B cell (primary cell): ENCODE results near the gene CERK. TPM values are rescaled to one million over a fixed set of nuclear protein-coding genes. Genes with fewer than 3 reads are reported as not detected.

Experiments used
- ATAC-seq: fragments of 200-7000 bp; cut with Tn5 transposase; one replicate; pipeline ENCODE4 v1.10.0; 2021; ENCODE audit warnings: low read depth, mild to moderate bottlenecking, moderate number of reproducible peaks, moderate library complexity
- CTCF ChIA-PET: fragments of 350-600 bp; sonication (Branson Sonifier 250); formaldehyde crosslinking; loops from one replicate; lab custom pipeline; 2021; ENCODE audit warnings: antibody characterized with exemption, inconsistent platforms; lab: Charles Lee
- POLR2A ChIA-PET: fragments of 350-600 bp; sonication (Branson Sonifier 250); formaldehyde crosslinking; loops from one replicate; lab custom pipeline; 2021; ENCODE audit warnings: antibody characterized with exemption; lab: Charles Lee
- DNase-seq: peaks from one replicate; pipeline ENCODE4 v3.0.0; 2013
- H2AFZ ChIP-seq: 2 replicates; pipeline ENCODE4 v1.6.1; 2012; ENCODE audit warnings: mild to moderate bottlenecking, low read depth, low read length; ENCODE audit not compliant: insufficient read depth, poor library complexity, severe bottlenecking
- H3K27ac ChIP-seq, 2 donors: 1 replicate in 1 of 2; 2 replicates in 1 of 2; pipeline ENCODE4 v1.5.1; 2012 to 2013; ENCODE audit warnings: low read length in 2 of 2, mild to moderate bottlenecking in 2 of 2, moderate library complexity in 1 of 2
- H3K27me3 ChIP-seq, 4 experiments: fragments of 200-600 bp in 1 of 4; sonication (generic) in 1 of 4; replicated peaks in 1 of 4; 1 replicate in 2 of 4; 2 replicates in 2 of 4; pipeline versions ENCODE4 v1.6.1 to v1.7.0; 2013 to 2016; ENCODE audit warnings: low read length in 3 of 4, mild to moderate bottlenecking in 2 of 4, mixed read lengths in 1 of 4, moderate library complexity in 1 of 4; ENCODE audit not compliant: insufficient read depth in 4 of 4, control insufficient read depth in 3 of 4; ENCODE audit errors: control extremely low read depth in 1 of 4
- H3K36me3 ChIP-seq, 2 experiments: replicated peaks in 1 of 2; 1 replicate in 1 of 2; 2 replicates in 1 of 2; pipeline versions ENCODE4 v1.6.1 to v1.7.1; 2013; ENCODE audit warnings: low read length in 1 of 2; ENCODE audit not compliant: insufficient read depth in 2 of 2, control insufficient read depth in 1 of 2; ENCODE audit errors: control extremely low read depth in 1 of 2, extremely low read depth in 1 of 2
- H3K4me1 ChIP-seq, 2 donors: fragments of 200-600 bp in 1 of 2; sonication (generic) in 1 of 2; 1 replicate in 1 of 2; 2 replicates in 1 of 2; pipeline versions ENCODE4 v1.5.1 to v1.6.1; 2013 to 2017; ENCODE audit warnings: low read length in 2 of 2; ENCODE audit not compliant: control insufficient read depth in 2 of 2, insufficient read depth in 2 of 2
- H3K4me2 ChIP-seq: replicated peaks from 2 replicates; pipeline ENCODE3; 2012; ENCODE audit warnings: mild to moderate bottlenecking, low read depth, low read length; ENCODE audit not compliant: poor library complexity, severe bottlenecking
- H3K4me3 ChIP-seq, 5 experiments: fragments of 200-600 bp in 1 of 5; sonication (generic) in 1 of 5; 1 replicate in 3 of 5; 2 replicates in 2 of 5; pipeline versions ENCODE4 v1.5.1 to v1.7.0; 2011 to 2016; ENCODE audit warnings: low read length in 4 of 5, mild to moderate bottlenecking in 4 of 5, low read depth in 2 of 5, control low read depth in 1 of 5, moderate library complexity in 1 of 5; ENCODE audit not compliant: insufficient read depth in 1 of 5; ENCODE audit errors: control extremely low read depth in 1 of 5, extremely low read depth in 1 of 5
- H3K79me2 ChIP-seq: fragments of 200-600 bp; sonication (generic); one replicate; pipeline ENCODE4 v1.6.0; 2016; ENCODE audit warnings: low read length; ENCODE audit not compliant: control insufficient read depth, insufficient read depth
- H3K9ac ChIP-seq: fragments of 200-600 bp; sonication (generic); 2 replicates; pipeline ENCODE4 v1.6.1; 2017; ENCODE audit warnings: mild to moderate bottlenecking, low read length, moderate library complexity
- H3K9me3 ChIP-seq, 3 donors: one replicate each; pipeline versions ENCODE4 v1.6.1 to v1.7.1; 2013; ENCODE audit warnings: low read length in 2 of 3; ENCODE audit not compliant: control insufficient read depth in 2 of 3, insufficient read depth in 1 of 3; ENCODE audit errors: control extremely low read depth in 1 of 3
- H4K20me1 ChIP-seq: 2 replicates; pipeline ENCODE4 v1.6.0; 2012; ENCODE audit warnings: mild to moderate bottlenecking, low read length; ENCODE audit not compliant: insufficient read depth, control insufficient read depth, poor library complexity, severe bottlenecking
- H3K27ac Mint-ChIP-seq: one replicate; pipeline ENCODE4 v1.8.0; 2021; ENCODE audit warnings: mixed read lengths
- H3K27me3 Mint-ChIP-seq: one replicate; pipeline ENCODE4 v1.8.0; 2021; ENCODE audit warnings: mixed read lengths
- H3K4me1 Mint-ChIP-seq: one replicate; pipeline ENCODE4 v1.8.0; 2021; ENCODE audit warnings: mixed read lengths
- H3K4me3 Mint-ChIP-seq: one replicate; pipeline ENCODE4 v1.8.0; 2021; ENCODE audit warnings: mixed read lengths
- H3K9me3 Mint-ChIP-seq: one replicate; pipeline ENCODE4 v1.8.0; 2022; ENCODE audit warnings: mixed read lengths; ENCODE audit not compliant: insufficient read depth
- EZH2 ChIP-seq: IDR thresholded peaks from 2 replicates; pipeline ENCODE4 v1.6.1; 2012; ENCODE audit warnings: borderline replicate concordance, low read depth, mild to moderate bottlenecking, moderate library complexity, low read length; ENCODE audit not compliant: insufficient read depth, poor library complexity, severe bottlenecking
- WGBS: methylation state at CpG from one replicate; pipeline ENCODE4 v1.1.5; 2013; ENCODE audit warnings: missing lambda C conversion rate; ENCODE audit not compliant: insufficient coverage; 5-methylcytosine and 5-hydroxymethylcytosine counted together
- intact Hi-C: fragments of 100-400 bp; cut with micrococcal nuclease; formaldehyde crosslinking; loops from one replicate; pipeline ENCODE4 v1.10.0; 2022
- polyA plus RNA-seq: library from polyadenylated mRNA; depleted of rRNA; stranded (reverse); fragments of >200 nt; gene quantifications from 2 replicates; pipeline ENCODE4 v1.2.3, GENCODE V29; 2012
- total RNA-seq, 2 donors: library from RNA; stranded (reverse); fragments of 120-200 nt in 1 of 2; gene quantifications; 1 replicate in 1 of 2; 2 replicates in 1 of 2; pipeline versions ENCODE4 v1.2.3 to v1.2.4, GENCODE V29; 2013 to 2022
- TF ChIP-seq, protein P1 (sequence below): fragments of 200-600 bp; IDR thresholded peaks from one replicate; pipeline ENCODE4 v1.8.0; 2022; ENCODE audit warnings: antibody characterized with exemption, mild to moderate bottlenecking

Gene CERK
- total and polyA plus RNA-seq, 2 donors (not counting 1 experiment from before 2014, with no cell fraction given), result 23.2 to 48.3 TPM

DNA sequence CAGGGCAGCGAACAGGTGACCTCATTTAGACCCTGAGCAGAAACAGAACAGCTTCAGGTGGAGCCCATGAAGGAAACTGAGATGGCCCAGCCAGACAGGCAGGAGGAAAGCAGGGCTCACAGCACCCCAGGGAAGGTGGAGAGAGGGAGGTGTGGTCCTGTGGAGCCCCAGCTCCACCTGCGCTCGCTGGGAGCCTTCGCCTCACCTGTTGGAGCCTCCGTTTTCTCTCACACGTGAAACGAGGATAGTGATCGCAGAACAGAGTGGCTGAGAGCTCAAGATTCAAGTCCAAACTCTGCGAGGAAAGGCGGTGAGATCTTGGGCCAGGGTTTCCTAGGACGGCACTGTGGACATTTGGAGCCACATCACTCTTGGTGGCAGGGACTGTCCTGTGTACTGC, 8.6 kb upstream of the CERK start:
- H3K27ac ChIP-seq, result no peak overlapping the region
- H3K27ac Mint-ChIP-seq, result no peak overlapping the region
- H3K79me2 ChIP-seq, result no peaks in the 10 kb centered on the region
- H3K4me2 ChIP-seq, result no peak overlapping the region
- peaks cover 15% of the 10 kb centered on the region for H3K4me1 Mint-ChIP-seq
- no peaks in the 10 kb centered on the region for H3K36me3 ChIP-seq
- H3K27me3 ChIP-seq, result peaks cover 0 to under 1% (median 0%) of the 10 kb centered on the region in 4 experiments
- peaks cover 0 to 13% (median 0%) of the 10 kb centered on the region in 3 donors for H3K9me3 ChIP-seq
- CTCF ChIA-PET, result no interaction called here
- 97% methylated on average over 10 of the region's 11 CpGs for WGBS
- POLR2A ChIA-PET, result no interaction called here
- H3K27me3 Mint-ChIP-seq, result peaks cover 8% of the 10 kb centered on the region
- H2AFZ ChIP-seq, result no peak overlapping the region
- H3K4me3 ChIP-seq, result no peak overlapping the region
- no peak for TF ChIP-seq EZH2
- TF ChIP-seq, protein P1, sequence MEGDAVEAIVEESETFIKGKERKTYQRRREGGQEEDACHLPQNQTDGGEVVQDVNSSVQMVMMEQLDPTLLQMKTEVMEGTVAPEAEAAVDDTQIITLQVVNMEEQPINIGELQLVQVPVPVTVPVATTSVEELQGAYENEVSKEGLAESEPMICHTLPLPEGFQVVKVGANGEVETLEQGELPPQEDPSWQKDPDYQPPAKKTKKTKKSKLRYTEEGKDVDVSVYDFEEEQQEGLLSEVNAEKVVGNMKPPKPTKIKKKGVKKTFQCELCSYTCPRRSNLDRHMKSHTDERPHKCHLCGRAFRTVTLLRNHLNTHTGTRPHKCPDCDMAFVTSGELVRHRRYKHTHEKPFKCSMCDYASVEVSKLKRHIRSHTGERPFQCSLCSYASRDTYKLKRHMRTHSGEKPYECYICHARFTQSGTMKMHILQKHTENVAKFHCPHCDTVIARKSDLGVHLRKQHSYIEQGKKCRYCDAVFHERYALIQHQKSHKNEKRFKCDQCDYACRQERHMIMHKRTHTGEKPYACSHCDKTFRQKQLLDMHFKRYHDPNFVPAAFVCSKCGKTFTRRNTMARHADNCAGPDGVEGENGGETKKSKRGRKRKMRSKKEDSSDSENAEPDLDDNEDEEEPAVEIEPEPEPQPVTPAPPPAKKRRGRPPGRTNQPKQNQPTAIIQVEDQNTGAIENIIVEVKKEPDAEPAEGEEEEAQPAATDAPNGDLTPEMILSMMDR, result no peak
- peaks cover 13 to 28% of the 10 kb centered on the region in 2 donors for H3K4me1 ChIP-seq
- H3K9ac ChIP-seq, result no peak overlapping the region
- no peak overlapping the region for H3K4me3 Mint-ChIP-seq
- no peak for ATAC-seq
- no peak for DNase-seq
- intact Hi-C loops, result no loop called here
- H4K20me1 ChIP-seq, result no peaks in the 10 kb centered on the region
- H3K9me3 Mint-ChIP-seq, result no peaks in the 10 kb centered on the region

DNA sequence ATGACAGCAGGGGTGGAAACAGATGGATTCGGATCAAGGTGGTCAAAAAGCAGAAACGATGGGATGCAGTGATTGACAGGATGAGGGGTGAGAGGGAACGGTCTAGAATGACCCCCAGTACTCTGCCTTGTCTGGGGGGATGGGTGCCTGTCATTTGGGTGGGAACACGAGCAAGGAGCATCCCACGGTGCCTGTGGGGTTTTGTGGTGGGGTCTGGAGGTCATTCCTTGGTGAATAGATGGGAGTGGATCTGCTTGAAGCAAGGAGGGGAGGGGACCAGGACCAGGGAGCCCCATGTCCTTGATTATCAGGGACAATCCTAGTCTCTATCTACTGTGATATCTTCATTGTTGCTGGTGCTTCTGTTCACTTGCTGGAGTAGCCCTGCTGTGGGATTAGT, 8.1 kb upstream of the CERK start:
- peak overlapping the region; percentile 34 for H3K27ac Mint-ChIP-seq
- H3K4me3 Mint-ChIP-seq, result no peak overlapping the region
- CTCF ChIA-PET, result no interaction called here

More for the DNA sequence above, 8.1 kb upstream of the CERK start:
- Histone ChIP-seq H2AFZ (no peak overlapping the region), H3K27me3 (no peaks in the 10 kb centered on the region), H3K9ac (no peak overlapping the region), H3K4me1 (peaks cover 13 to 27% of the 10 kb centered on the region in 2 donors), H4K20me1 (no peaks in the 10 kb centered on the region), H3K4me3 (no peak overlapping the region), H3K36me3 (no peaks in the 10 kb centered on the region), H3K79me2 (no peaks in the 10 kb centered on the region), H3K9me3 (peaks cover 0 to 13% (median 0%) of the 10 kb centered on the region in 3 donors), H3K27ac (no peak overlapping the region), H3K4me2 (no peak overlapping the region)
- POLR2A ChIA-PET, result no interaction called here
- TF ChIP-seq, protein P1, result no peak
- no peak for TF ChIP-seq EZH2
- Mint-ChIP-seq H3K4me1 (peaks cover 15% of the 10 kb centered on the region), H3K9me3 (no peaks in the 10 kb centered on the region), H3K27me3 (peaks cover 8% of the 10 kb centered on the region)
- DNase-seq (no peak), ATAC-seq (no peak)
- intact Hi-C loops, result no loop called here
- 88% methylated on average over 5 of the region's 5 CpGs for WGBS
